HEK293 (cell line): ENCODE results near the gene CLINT1.

Source experiments
- CTCF ChIA-PET: fragments of 350-600 bp; formaldehyde crosslinking; extraction: SDS; loops from one replicate; lab custom pipeline; 2021; ENCODE audit warnings: antibody characterized with exemption; lab: Yijun Ruan, JAX
- POLR2A ChIA-PET: fragments of 300-600 bp; formaldehyde crosslinking; extraction: SDS; loops from one replicate; lab custom pipeline; 2020; ENCODE audit warnings: antibody characterized with exemption, inconsistent platforms; lab: Yijun Ruan, JAX
- H3K27ac ChIP-seq: fragments of 200-500 bp; sonication (Bioruptor generic); 2 replicates; pipeline ENCODE4 v1.5.1; 2014; ENCODE audit warnings: low read depth, low read length, control low read depth, inconsistent platforms; ENCODE audit errors: extremely low read depth
- H3K36me3 ChIP-seq, 2 experiments: fragments of 200-500 bp in 1 of 2; sonication (Bioruptor generic) in 1 of 2; 1 replicate in 1 of 2; 2 replicates in 1 of 2; pipeline ENCODE4 v1.5.1; 2014 to 2017; ENCODE audit warnings: inconsistent platforms in 2 of 2, low read length in 2 of 2; ENCODE audit not compliant: control insufficient read depth in 2 of 2, insufficient read depth in 1 of 2
- H3K4me1 ChIP-seq: fragments of 200-500 bp; sonication (Bioruptor generic); 2 replicates; pipeline ENCODE4 v1.5.1; 2014; ENCODE audit warnings: mild to moderate bottlenecking, low read length, inconsistent platforms; ENCODE audit not compliant: control insufficient read depth, insufficient read depth
- H3K4me3 ChIP-seq: 2 replicates; pipeline ENCODE4 v1.5.1; 2011; ENCODE audit warnings: low read depth, mild to moderate bottlenecking, control low read depth, low read length, moderate library complexity
- H3K9me3 ChIP-seq: fragments of 200-500 bp; sonication (Bioruptor generic); 2 replicates; pipeline ENCODE4 v1.5.1; 2014; ENCODE audit warnings: low read depth, low read length, inconsistent platforms; ENCODE audit not compliant: control insufficient read depth, insufficient read depth
- FEZF1 ChIP-seq: fragments of 450-650 bp; formaldehyde crosslinking; IDR thresholded peaks from 2 replicates; pipeline ENCODE4 v1.5.1; 2016; ENCODE audit warnings: missing biosample characterization, missing genetic modification characterization
- GFI1B ChIP-seq: fragments of 450-650 bp; formaldehyde crosslinking; IDR thresholded peaks from 2 replicates; pipeline ENCODE4 v1.5.1; 2016; ENCODE audit warnings: missing biosample characterization, missing genetic modification characterization
- GLIS1 ChIP-seq: fragments of 450-650 bp; formaldehyde crosslinking; IDR thresholded peaks from 2 replicates; pipeline ENCODE4 v1.5.1; 2016; ENCODE audit warnings: missing biosample characterization, missing genetic modification characterization
- KLF10 ChIP-seq: fragments of 450-650 bp; IDR thresholded peaks from 2 replicates; pipeline ENCODE4 v1.5.1; 2018; ENCODE audit warnings: missing biosample characterization, mild to moderate bottlenecking, missing genetic modification characterization
- OVOL3 ChIP-seq: fragments of 450-650 bp; formaldehyde crosslinking; IDR thresholded peaks from 2 replicates; pipeline ENCODE4 v1.5.1; 2016; ENCODE audit warnings: missing biosample characterization, missing genetic modification characterization
- PRDM6 ChIP-seq: fragments of 450-650 bp; formaldehyde crosslinking; IDR thresholded peaks from 2 replicates; pipeline ENCODE4 v1.5.1; 2017; ENCODE audit warnings: missing biosample characterization, missing genetic modification characterization
- SCRT1 ChIP-seq: fragments of 450-650 bp; formaldehyde crosslinking; IDR thresholded peaks from 2 replicates; pipeline ENCODE4 v1.5.1; 2016; ENCODE audit warnings: missing biosample characterization, missing genetic modification characterization, borderline replicate concordance
- SCRT2 ChIP-seq: fragments of 450-650 bp; formaldehyde crosslinking; IDR thresholded peaks from 2 replicates; pipeline ENCODE4 v1.5.1; 2016; ENCODE audit warnings: missing biosample characterization, missing genetic modification characterization
- ZBTB1 ChIP-seq: fragments of 450-650 bp; formaldehyde crosslinking; IDR thresholded peaks from 2 replicates; pipeline ENCODE4 v1.5.1; 2016; ENCODE audit warnings: missing biosample characterization, missing genetic modification characterization
- ZBTB11 ChIP-seq: fragments of 450-650 bp; formaldehyde crosslinking; conservative IDR thresholded peaks from 2 replicates; pipeline ENCODE4 v1.5.1; 2016; ENCODE audit warnings: low read depth, missing biosample characterization, missing genetic modification characterization
- ZBTB21 ChIP-seq: fragments of 450-650 bp; formaldehyde crosslinking; IDR thresholded peaks from 2 replicates; pipeline ENCODE4 v1.5.1; 2017; ENCODE audit warnings: missing biosample characterization, missing genetic modification characterization
- ZBTB48 ChIP-seq: fragments of 450-650 bp; formaldehyde crosslinking; IDR thresholded peaks from 2 replicates; pipeline ENCODE4 v1.5.1; 2016; ENCODE audit warnings: missing biosample characterization, missing genetic modification characterization
- ZIC2 ChIP-seq: fragments of 450-650 bp; formaldehyde crosslinking; IDR thresholded peaks from 2 replicates; pipeline ENCODE4 v1.5.1; 2016; ENCODE audit warnings: missing biosample characterization, missing genetic modification characterization
- ZNF133 ChIP-seq: fragments of 450-650 bp; formaldehyde crosslinking; IDR thresholded peaks from 2 replicates; pipeline ENCODE4 v1.5.1; 2016; ENCODE audit warnings: missing biosample characterization, missing genetic modification characterization
- ZNF157 ChIP-seq: fragments of 450-650 bp; formaldehyde crosslinking; IDR thresholded peaks from 2 replicates; pipeline ENCODE4 v1.5.1; 2016; ENCODE audit warnings: missing biosample characterization, missing genetic modification characterization
- ZNF18 ChIP-seq: fragments of 450-650 bp; formaldehyde crosslinking; IDR thresholded peaks from 2 replicates; pipeline ENCODE4 v1.5.1; 2016; ENCODE audit warnings: missing biosample characterization, missing genetic modification characterization
- ZNF19 ChIP-seq: fragments of 450-650 bp; formaldehyde crosslinking; IDR thresholded peaks from 2 replicates; pipeline ENCODE4; 2016; ENCODE audit warnings: missing biosample characterization, missing genetic modification characterization, low read depth
- ZNF561 ChIP-seq: fragments of 450-650 bp; IDR thresholded peaks from 2 replicates; pipeline ENCODE4 v1.5.1; 2018; ENCODE audit warnings: missing biosample characterization, missing genetic modification characterization, borderline replicate concordance
- ZNF600 ChIP-seq: fragments of 450-650 bp; formaldehyde crosslinking; IDR thresholded peaks from 2 replicates; pipeline ENCODE4 v1.5.1; 2016; ENCODE audit warnings: missing biosample characterization, missing genetic modification characterization
- ZNF629 ChIP-seq: fragments of 450-650 bp; formaldehyde crosslinking; IDR thresholded peaks from 2 replicates; pipeline ENCODE4 v1.5.1; 2017; ENCODE audit warnings: missing biosample characterization, missing genetic modification characterization
- ZNF692 ChIP-seq: fragments of 450-650 bp; formaldehyde crosslinking; IDR thresholded peaks from 2 replicates; pipeline ENCODE4 v1.5.1; 2016; ENCODE audit warnings: missing biosample characterization, missing genetic modification characterization
- ZNF791 ChIP-seq: fragments of 450-650 bp; formaldehyde crosslinking; IDR thresholded peaks from 2 replicates; pipeline ENCODE4 v1.5.1; 2016; ENCODE audit warnings: missing biosample characterization, missing genetic modification characterization

CLINT1 gene

GRCh38 chr5:157747173-157747740 lies 111.7 kb downstream of the CLINT1 start:
- Histone ChIP-seq H3K27ac (no peak overlapping the region), H3K4me3 (no peak overlapping the region)
- POLR2A ChIA-PET: no interaction called here

More at GRCh38 chr5:157747173-157747740, 111.7 kb downstream of the CLINT1 start:
- CTCF ChIA-PET: interaction anchor here (0.6 to 3.6 kb wide), 4 partner anchors 14 to 315 kb away, joined by 3 to 16 read pairs (median 7); partner anchors contain the start of gene NIPAL4
- Histone ChIP-seq H3K4me1 (peaks cover 14% of the 10 kb centered on the region; the same call in 1 of the 2 replicates), H3K36me3 (peaks cover 0 to 9% of the 10 kb centered on the region in 2 experiments; a peak in 2 of 3 replicates), H3K9me3 (no peaks in the 10 kb centered on the region)
- TF ChIP-seq PRDM6 (tag by site-specific recombination) (peak; percentile 67), ZNF561 (tag by site-specific recombination) (peak; percentile 40; the same call in 1 of the 2 replicates), ZIC2 (peak; percentile 78), OVOL3 (tag by site-specific recombination) (no peak), GFI1B (peak; percentile 45; the same call in 1 of the 2 replicates), ZBTB48 (tag by site-specific recombination) (no peak), KLF10 (tag by site-specific recombination) (no peak), SCRT2 (tag by site-specific recombination) (peak; percentile 56), ZBTB1 (tag by site-specific recombination) (no peak), GLIS1 (tag by site-specific recombination) (no peak), ZNF19 (no peak), ZNF133 (tag by site-specific recombination) (no peak), ZBTB11 (tag by site-specific recombination) (no peak), ZBTB21 (tag by site-specific recombination) (0 out of 2 replicates have a peak, but pooled peaks have one; percentile 32), FEZF1 (tag by site-specific recombination) (peak; percentile 74; the same call in 1 of the 2 replicates), ZNF600 (tag by site-specific recombination) (peak; percentile 42; the same call in 1 of the 2 replicates), SCRT1 (tag by site-specific recombination) (peak; percentile 72), ZNF692 (tag by site-specific recombination) (no peak), ZNF18 (tag by site-specific recombination) (peak; percentile 76; the same call in 1 of the 2 replicates), ZNF629 (tag by site-specific recombination) (peak; percentile 61), ZNF157 (no peak), ZNF791 (tag by site-specific recombination) (no peak)
